Heart left ventricle (tissue), 16 donors: ENCODE measurements around the gene PCLO. TPM values are rescaled to one million over a fixed set of nuclear protein-coding genes. Genes with fewer than 3 reads are reported as not detected.

Source experiments
- ATAC-seq, 4 donors: fragments of 200-7000 bp; cut with Tn5 transposase; one replicate each; pipeline ENCODE4 v1.9.1; 2020 to 2022; ENCODE audit warnings: moderate library complexity in 4 of 4, mild to moderate bottlenecking in 3 of 4, moderate number of reproducible peaks in 1 of 4
- DNase-seq, 5 donors: peaks; one replicate each; pipeline ENCODE4 v3.0.0-alpha.2; 2020
- H3K27ac ChIP-seq, 12 donors: fragments of 200-600 bp; sonication (generic) in 4 of 12; one replicate each; pipeline versions ENCODE4 v1.5.0 to v1.8.0; 2016 to 2022; ENCODE audit warnings: mild to moderate bottlenecking in 2 of 12
- H3K27me3 ChIP-seq, 9 donors: fragments of 200-600 bp; sonication (generic) in 2 of 9; one replicate each; pipeline versions ENCODE4 v1.5.1 to v1.8.0; 2016 to 2022; ENCODE audit warnings: mild to moderate bottlenecking in 3 of 9
- H3K36me3 ChIP-seq, 9 donors: fragments of 200-600 bp; sonication (generic) in 2 of 9; one replicate each; pipeline versions ENCODE4 v1.5.0 to v1.8.0; 2018 to 2022; ENCODE audit warnings: mild to moderate bottlenecking in 2 of 9
- H3K4me1 ChIP-seq, 12 donors: fragments of 200-600 bp; sonication (generic) in 4 of 12; one replicate each; pipeline versions ENCODE4 v1.5.0 to v1.8.0; 2016 to 2022; ENCODE audit warnings: mild to moderate bottlenecking in 3 of 12
- H3K4me3 ChIP-seq, 12 donors: fragments of 200-600 bp; sonication (generic) in 4 of 12; one replicate each; pipeline versions ENCODE4 v1.5.0 to v1.8.0; 2017 to 2022; ENCODE audit warnings: mild to moderate bottlenecking in 9 of 12, moderate library complexity in 4 of 12
- H3K9me3 ChIP-seq, 12 donors: fragments of 200-600 bp; sonication (generic) in 4 of 12; one replicate each; pipeline versions ENCODE4 v1.5.0 to v1.8.0; 2016 to 2022; ENCODE audit warnings: mild to moderate bottlenecking in 1 of 12
- CTCF ChIP-seq, 12 donors: fragments of 200-600 bp; sonication (generic) in 4 of 12; IDR thresholded peaks; one replicate each; pipeline versions ENCODE4 v1.5.0 to v1.8.0; 2018 to 2022; ENCODE audit warnings: antibody characterized with exemption in 12 of 12, mild to moderate bottlenecking in 5 of 12
- POLR2A ChIP-seq, 2 donors: fragments of 450-650 bp; IDR thresholded peaks; one replicate each; pipeline ENCODE4 v1.6.1; 2017; ENCODE audit warnings: antibody characterized with exemption in 2 of 2, mild to moderate bottlenecking in 2 of 2, moderate library complexity in 2 of 2
- WGBS, 4 donors: extraction: QIAGEN DNeasy Blood & Tissue Kit in 2 of 4; methylation state at CpG; one replicate each; pipeline versions ENCODE4 v1.1.5 to v1.1.7; 2013 to 2018; 5-methylcytosine and 5-hydroxymethylcytosine counted together
- intact Hi-C, 10 donors: fragments of 100-400 bp; cut with DNase I; formaldehyde crosslinking; loops; one replicate each; pipeline versions ENCODE4 v1.11.1 to v1.14.2; 2022
- polyA plus RNA-seq, 2 donors: library from polyadenylated mRNA; stranded (reverse); fragments of 200-250 nt; gene quantifications; one replicate each; pipeline ENCODE4 v1.2.3, GENCODE V29; 2013
- total RNA-seq, 9 donors: library from RNA; depleted of rRNA in 2 of 9; stranded (reverse); fragments of >200 nt in 2 of 9; fragmentation: NEBNext Ultra II Directional in 3 of 9; extraction: Animal tissue kit (Norgen Biotek cat#: 25700) in 3 of 9; gene quantifications; one replicate each; pipeline versions ENCODE4 v1.1.0 to v1.2.4, GENCODE V29; 2016 to 2023
- donor health status: ischemic (EF 13 %, LVEDD 7.1; RV severe dilation, severe dysfunction).
- donor health status: healthy with polysubstance abuse.
- donor health status: DM: no; HTN: yes; CAD: no.
- donor health status: DM: no; HTN: no; CAD: no.
- donor health status: ischemic (EF 25% LVEDD 6.9; RV normal size, moderate dysfunction).
- donor health status: ischemic (EF 25% LVEDD 5.7; RV mildly dilated, moderate dysfunction).
- donor health status: healthy.
- donor health status: DM: yes; HTN: yes; CAD: no.
- donor health status: ischemic (EF 35%, LVEDD 5.7; RV mildly dilated, moderate dysfunction).
- donor health status: nonischemic (EF 11% LVEDD 7.7; RV severe dilation, severe dysfunction).
- donor health status: DM: yes; HTN: yes; CAD: no.
- donor health status: PGD.
- donor health status: ischemic (EF 29% LVEDD 5.4; RV normal size, mild dysfunction).
- donor health status: nonischemic (EF 23%, LVEDD 6.1; RV moderate dilation, normal function).

The PCLO gene
- total and polyA plus RNA-seq, 11 donors: 0.21 to 9.3 (median 2.9) TPM

GRCh38 chr7:83142365-83142764 lies 20.3 kb downstream of the PCLO start:
- no peak for ATAC-seq
- Histone ChIP-seq H3K27me3 (no peaks in the 10 kb centered on the region), H3K9me3 (no peaks in the 10 kb centered on the region), H3K27ac (no peak overlapping the region), H3K4me3 (no peak overlapping the region), H3K36me3 (no peaks in the 10 kb centered on the region), H3K4me1 (no peaks in the 10 kb centered on the region)
- TF ChIP-seq CTCF (IDR thresholded peaks at IDR 0.05) (no peak), POLR2A (IDR thresholded peaks at IDR 0.05) (no peak)
- DNase-seq: no peak
- intact Hi-C loops: no loop called here
- 73 to 82% (median 80%) methylated on average over 2 of the region's 2 CpGs for WGBS, 4 donors

- 67 to 86% (median 84%) methylated on average over 3 of the region's 3 CpGs for WGBS, 4 donors
- Histone ChIP-seq H3K27me3 (no peaks in the 10 kb centered on the region), H3K4me1 (no peaks in the 10 kb centered on the region), H3K9me3 (no peaks in the 10 kb centered on the region), H3K27ac (no peak overlapping the region), H3K36me3 (no peaks in the 10 kb centered on the region), H3K4me3 (no peak overlapping the region)
- ATAC-seq (no peak), DNase-seq (no peak)
- TF ChIP-seq CTCF (IDR thresholded peaks at IDR 0.05): no peak
- no peak for TF ChIP-seq POLR2A (IDR thresholded peaks at IDR 0.05)
- intact Hi-C loops: no loop called here
Observed at GRCh38 chr7:83141927-83142326, 20.8 kb downstream of the PCLO start.

GRCh38 chr7:83130623-83131545 lies 31.8 kb downstream of the PCLO start:
- no peak for ATAC-seq
- Histone ChIP-seq H3K27ac (no peak overlapping the region), H3K4me3 (no peak overlapping the region), H3K9me3 (no peaks in the 10 kb centered on the region), H3K27me3 (no peaks in the 10 kb centered on the region), H3K36me3 (no peaks in the 10 kb centered on the region), H3K4me1 (no peaks in the 10 kb centered on the region)
- no peak for DNase-seq
- 60 to 72% (median 68%) methylated on average over 5 of the region's 5 CpGs for WGBS, 4 donors
- no peak for TF ChIP-seq CTCF (IDR thresholded peaks at IDR 0.05)
- intact Hi-C loops: no loop called here

GRCh38 chr7:83130191-83130590 lies 32.5 kb downstream of the PCLO start:
- WGBS, 4 donors: 88 to 90% (median 89%) methylated on average over 5 of the region's 5 CpGs
- DNase-seq: no peak

More at GRCh38 chr7:83130191-83130590, 32.5 kb downstream of the PCLO start:
- Histone ChIP-seq H3K9me3 (no peaks in the 10 kb centered on the region), H3K27ac (no peak overlapping the region), H3K4me1 (no peaks in the 10 kb centered on the region), H3K36me3 (no peaks in the 10 kb centered on the region), H3K27me3 (no peaks in the 10 kb centered on the region), H3K4me3 (no peak overlapping the region)
- TF ChIP-seq CTCF (IDR thresholded peaks at IDR 0.05) (no peak), POLR2A (IDR thresholded peaks at IDR 0.05) (no peak)
- no peak for ATAC-seq
- intact Hi-C loops: no loop called here
